ENCODE measurements around the gene ARHGEF7.

- TF ChIP-seq CTCF (IDR thresholded peaks at IDR 0.05 in 2 of 3, conservative IDR thresholded peaks at IDR 0.05 in 1 of 3; ENCODE audit: borderline replicate concordance in 1 of 3, insufficient read depth in 1 of 3, low read depth in 2 of 3, low read length in 2 of 3), result no peak
- TF ChIP-seq SIN3A (IDR thresholded peaks at IDR 0.05; ENCODE audit: low read depth), result no peak
- no peak for TF ChIP-seq POLR2A (IDR thresholded peaks at IDR 0.05; ENCODE audit: borderline replicate concordance, extremely low read depth, insufficient read depth, insufficient read length)
- no peak for TF ChIP-seq ATF3 (IDR thresholded peaks at IDR 0.05)
- no peak for TF ChIP-seq TCF7L2 (IDR thresholded peaks at IDR 0.05; ENCODE audit: borderline replicate concordance, extremely low read depth, insufficient read depth, insufficient read length)
Measured at GRCh38 chr13:111283991-111284390, 168.9 kb downstream of the ARHGEF7 start.
